ENCODE measurements around the gene JAKMIP1. TPM values are rescaled to one million over a fixed set of nuclear protein-coding genes. Genes with fewer than 3 reads are reported as not detected.

JAKMIP1 gene
- total and polyA plus RNA-seq, 2 of the 13 experiments (the other 11 are each of a cell fraction or from before 2014, with no cell fraction given): not detected

GRCh38 chr4:6236816-6237390 lies 36.6 kb upstream of the JAKMIP1 start (continued):
- TF ChIP-seq ZNF619 (CRISPR knock-in tag; IDR thresholded peaks at IDR 0.05) (no peak), ZNF749 (CRISPR knock-in tag; IDR thresholded peaks at IDR 0.05; ENCODE audit: borderline replicate concordance) (no peak), ZSCAN20 (CRISPR knock-in tag; IDR thresholded peaks at IDR 0.05; ENCODE audit: borderline replicate concordance) (no peak)
- TF ChIP-seq, protein P1, sequence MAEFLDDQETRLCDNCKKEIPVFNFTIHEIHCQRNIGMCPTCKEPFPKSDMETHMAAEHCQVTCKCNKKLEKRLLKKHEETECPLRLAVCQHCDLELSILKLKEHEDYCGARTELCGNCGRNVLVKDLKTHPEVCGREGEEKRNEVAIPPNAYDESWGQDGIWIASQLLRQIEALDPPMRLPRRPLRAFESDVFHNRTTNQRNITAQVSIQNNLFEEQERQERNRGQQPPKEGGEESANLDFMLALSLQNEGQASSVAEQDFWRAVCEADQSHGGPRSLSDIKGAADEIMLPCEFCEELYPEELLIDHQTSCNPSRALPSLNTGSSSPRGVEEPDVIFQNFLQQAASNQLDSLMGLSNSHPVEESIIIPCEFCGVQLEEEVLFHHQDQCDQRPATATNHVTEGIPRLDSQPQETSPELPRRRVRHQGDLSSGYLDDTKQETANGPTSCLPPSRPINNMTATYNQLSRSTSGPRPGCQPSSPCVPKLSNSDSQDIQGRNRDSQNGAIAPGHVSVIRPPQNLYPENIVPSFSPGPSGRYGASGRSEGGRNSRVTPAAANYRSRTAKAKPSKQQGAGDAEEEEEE (CRISPR knock-in tag; IDR thresholded peaks at IDR 0.05; ENCODE audit: borderline replicate concordance): no peak

DNA sequence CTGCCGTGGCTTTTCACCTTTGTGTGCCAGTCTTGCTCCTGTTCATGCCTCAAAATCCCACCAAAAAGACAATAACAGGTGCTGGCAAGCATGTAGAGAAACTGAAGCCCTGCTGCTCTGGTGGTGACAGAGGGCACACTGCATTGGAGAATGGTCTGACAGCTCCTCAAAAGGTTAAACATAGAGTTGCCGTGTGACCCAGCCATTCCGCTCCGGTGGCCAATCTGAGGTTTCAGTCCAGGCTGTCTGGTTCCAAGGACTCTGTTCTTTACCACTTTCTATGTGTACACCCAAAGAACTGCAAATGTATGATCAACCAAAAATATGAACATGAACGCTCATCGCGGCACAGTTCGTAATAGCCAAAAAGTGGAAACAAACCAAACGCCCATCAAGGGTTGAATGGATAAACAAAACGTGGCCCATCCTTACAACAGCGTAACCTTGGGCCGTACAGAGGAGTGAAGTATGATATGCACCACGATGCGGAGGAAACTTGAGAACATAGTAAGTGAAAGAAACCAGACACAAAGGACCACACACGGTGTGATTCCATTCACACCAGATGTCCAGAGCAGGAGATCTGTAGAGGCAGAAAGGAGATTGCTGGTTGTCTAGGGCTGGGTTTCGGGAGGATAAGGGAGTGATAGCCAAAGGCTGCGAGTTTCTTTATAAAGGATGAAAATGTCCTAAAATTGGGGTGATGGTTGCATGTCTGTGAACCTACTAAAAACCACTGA lies 35.7 kb upstream of the JAKMIP1 start:
- WGBS (ENCODE audit: low lambda C conversion rate): 42% methylated on average over 16 of the region's 17 CpGs
- Histone ChIP-seq H3K27me3 (ENCODE audit: control insufficient read depth in 1 of 2, insufficient read depth in 2 of 2, low read length in 2 of 2) (peaks cover 6 to 35% of the 10 kb centered on the region in 2 experiments; a peak in 3 of 5 replicates), H3K36me3 (replicated peaks in 1 of 2; ENCODE audit: control insufficient read depth in 1 of 2, insufficient read depth in 2 of 2, low read length in 2 of 2) (no peaks in the 10 kb centered on the region), H2AFZ (ENCODE audit: low read length) (no peak overlapping the region), H3K9me3 (ENCODE audit: low read length) (no peaks in the 10 kb centered on the region), H3K79me2 (ENCODE audit: insufficient read depth, low read length) (no peaks in the 10 kb centered on the region), H3K4me2 (ENCODE audit: low read depth, low read length) (no peak overlapping the region), H3K4me1 (ENCODE audit: insufficient read depth, low read length) (no peaks in the 10 kb centered on the region), H4K20me1 (ENCODE audit: insufficient read depth, low read length) (no peaks in the 10 kb centered on the region), H3K27ac (ENCODE audit: extremely low read length, insufficient read depth, low read length) (no peak overlapping the region), H3K4me3 (replicated peaks in 1 of 3; ENCODE audit: insufficient read depth in 1 of 3, low read depth in 2 of 3, low read length in 3 of 3) (no peak overlapping the region), H3K9ac (ENCODE audit: insufficient read depth, low read depth, low read length) (no peak overlapping the region)
- DNase-seq (ENCODE audit: low spot score) (no peak), ATAC-seq (no peak), FAIRE-seq (no peak)
- in situ Hi-C loops (cut with HindIII; ENCODE audit: extremely low pct_ligation_motif_present, low pct_unique_long_range_greater_than_20kb) (loop anchor here (25.0 kb wide), 1 partner anchor 326 kb away; no protein-coding TSS in a partner anchor), intact Hi-C loops (cut with micrococcal nuclease; ENCODE audit: unreplicated experiment) (no loop called here)
- BruUV-seq (replicated peaks): no TSS peak
- POLR2A ChIA-PET: no interaction called here
- CTCF ChIA-PET (ENCODE audit: low intra/inter-chr PET ratio, low total read pairs): no interaction called here
- TF ChIP-seq FOXK2 (IDR thresholded peaks at IDR 0.05) (no peak), CHD4 (IDR thresholded peaks at IDR 0.05; ENCODE audit: borderline replicate concordance, low read length) (no peak), IRF1 (CRISPR knock-in tag; IDR thresholded peaks at IDR 0.05; ENCODE audit: low read depth) (no peak), ISX (CRISPR knock-in tag; conservative IDR thresholded peaks at IDR 0.05) (no peak), ZKSCAN8 (CRISPR knock-in tag; IDR thresholded peaks at IDR 0.05; ENCODE audit: borderline replicate concordance) (no peak), CBX1 (IDR thresholded peaks at IDR 0.05; ENCODE audit: low read depth) (no peak), TBP (CRISPR knock-in tag; IDR thresholded peaks at IDR 0.05) (no peak)
- TF ChIP-seq, protein P2, sequence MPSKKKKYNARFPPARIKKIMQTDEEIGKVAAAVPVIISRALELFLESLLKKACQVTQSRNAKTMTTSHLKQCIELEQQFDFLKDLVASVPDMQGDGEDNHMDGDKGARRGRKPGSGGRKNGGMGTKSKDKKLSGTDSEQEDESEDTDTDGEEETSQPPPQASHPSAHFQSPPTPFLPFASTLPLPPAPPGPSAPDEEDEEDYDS (CRISPR knock-in tag; IDR thresholded peaks at IDR 0.05): no peak
- TF ChIP-seq, protein P3, sequence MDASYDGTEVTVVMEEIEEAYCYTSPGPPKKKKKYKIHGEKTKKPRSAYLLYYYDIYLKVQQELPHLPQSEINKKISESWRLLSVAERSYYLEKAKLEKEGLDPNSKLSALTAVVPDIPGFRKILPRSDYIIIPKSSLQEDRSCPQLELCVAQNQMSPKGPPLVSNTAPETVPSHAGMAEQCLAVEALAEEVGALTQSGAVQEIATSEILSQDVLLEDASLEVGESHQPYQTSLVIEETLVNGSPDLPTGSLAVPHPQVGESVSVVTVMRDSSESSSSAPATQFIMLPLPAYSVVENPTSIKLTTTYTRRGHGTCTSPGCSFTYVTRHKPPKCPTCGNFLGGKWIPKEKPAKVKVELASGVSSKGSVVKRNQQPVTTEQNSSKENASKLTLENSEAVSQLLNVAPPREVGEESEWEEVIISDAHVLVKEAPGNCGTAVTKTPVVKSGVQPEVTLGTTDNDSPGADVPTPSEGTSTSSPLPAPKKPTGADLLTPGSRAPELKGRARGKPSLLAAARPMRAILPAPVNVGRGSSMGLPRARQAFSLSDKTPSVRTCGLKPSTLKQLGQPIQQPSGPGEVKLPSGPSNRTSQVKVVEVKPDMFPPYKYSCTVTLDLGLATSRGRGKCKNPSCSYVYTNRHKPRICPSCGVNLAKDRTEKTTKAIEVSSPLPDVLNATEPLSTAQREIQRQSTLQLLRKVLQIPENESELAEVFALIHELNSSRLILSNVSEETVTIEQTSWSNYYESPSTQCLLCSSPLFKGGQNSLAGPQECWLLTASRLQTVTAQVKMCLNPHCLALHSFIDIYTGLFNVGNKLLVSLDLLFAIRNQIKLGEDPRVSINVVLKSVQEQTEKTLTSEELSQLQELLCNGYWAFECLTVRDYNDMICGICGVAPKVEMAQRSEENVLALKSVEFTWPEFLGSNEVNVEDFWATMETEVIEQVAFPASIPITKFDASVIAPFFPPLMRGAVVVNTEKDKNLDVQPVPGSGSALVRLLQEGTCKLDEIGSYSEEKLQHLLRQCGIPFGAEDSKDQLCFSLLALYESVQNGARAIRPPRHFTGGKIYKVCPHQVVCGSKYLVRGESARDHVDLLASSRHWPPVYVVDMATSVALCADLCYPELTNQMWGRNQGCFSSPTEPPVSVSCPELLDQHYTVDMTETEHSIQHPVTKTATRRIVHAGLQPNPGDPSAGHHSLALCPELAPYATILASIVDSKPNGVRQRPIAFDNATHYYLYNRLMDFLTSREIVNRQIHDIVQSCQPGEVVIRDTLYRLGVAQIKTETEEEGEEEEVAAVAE (CRISPR knock-in tag; IDR thresholded peaks at IDR 0.05; ENCODE audit: borderline replicate concordance): no peak
